WTC11 (cell line): ENCODE results near the gene ZNF598.

Experiments
- CTCF ChIP-seq: fragments of 200-600 bp; IDR thresholded peaks from 2 replicates; pipeline ENCODE4 v1.8.0; 2022; ENCODE audit warnings: antibody characterized with exemption
- SMAD4 ChIP-seq: sonication (generic); formaldehyde crosslinking; IDR thresholded peaks from 2 replicates; pipeline ENCODE4 v1.8.0; 2022; ENCODE audit warnings: mild to moderate bottlenecking, missing genetic modification reagents
- TEAD4 ChIP-seq: sonication (generic); formaldehyde crosslinking; IDR thresholded peaks from 2 replicates; pipeline ENCODE4 v1.8.0; 2022; ENCODE audit warnings: mild to moderate bottlenecking, missing genetic modification reagents

GRCh38 chr16:2029350-2029749 is 19.7 kb upstream of the ZNF598 start:
- TF ChIP-seq CTCF (no peak), SMAD4 (CRISPR knock-in tag) (no peak), TEAD4 (CRISPR knock-in tag) (no peak)
